Hepatic stellate cell (primary cell): ENCODE results near the gene GPA33.

ENCODE experiments used
- DNase-seq: peaks from one replicate; pipeline ENCODE4 v3.0.0; 2011; ENCODE audit warnings: low spot score

The GPA33 gene

GRCh38 chr1:167090314-167090942 is at the start of gene GPA33:
Gene GPA33 (minus strand): TSS chr1:167090377. CDS start chr1:167090287, 90 bp downstream.
- DNase-seq, result no peak

- DNase-seq, result no peak
Measured at GRCh38 chr1:167138703-167139102, 48.5 kb upstream of the GPA33 start.

- DNase-seq, result no peak
Measured at GRCh38 chr1:167137793-167138510, 47.8 kb upstream of the GPA33 start.

GRCh38 chr1:167137332-167137781 is 47.2 kb upstream of the GPA33 start:
- no peak for DNase-seq

GRCh38 chr1:167136806-167137205 is 46.6 kb upstream of the GPA33 start:
- DNase-seq, result no peak

- no peak for DNase-seq
Measured at GRCh38 chr1:167136191-167136614, 46.0 kb upstream of the GPA33 start.

GRCh38 chr1:167135281-167135840 is 45.2 kb upstream of the GPA33 start:
- no peak for DNase-seq

GRCh38 chr1:167132301-167133010 is 42.3 kb upstream of the GPA33 start:
- DNase-seq, result no peak

- DNase-seq, result no peak
Measured at GRCh38 chr1:167130829-167131510, 40.8 kb upstream of the GPA33 start.

GRCh38 chr1:167128261-167129227 is 38.4 kb upstream of the GPA33 start:
- DNase-seq, result no peak

GRCh38 chr1:167127661-167128060 is 37.5 kb upstream of the GPA33 start:
- no peak for DNase-seq

GRCh38 chr1:167127236-167127635 is 37.1 kb upstream of the GPA33 start:
- DNase-seq, result no peak

- no peak for DNase-seq
Measured at GRCh38 chr1:167126811-167127210, 36.6 kb upstream of the GPA33 start.

GRCh38 chr1:167126317-167126716 is 36.1 kb upstream of the GPA33 start:
- DNase-seq, result no peak

- DNase-seq, result no peak
Measured at GRCh38 chr1:167122568-167122967, 32.4 kb upstream of the GPA33 start.

GRCh38 chr1:167122121-167122480 is 31.9 kb upstream of the GPA33 start:
- DNase-seq, result no peak

- peak; percentile 13 for DNase-seq
Measured at GRCh38 chr1:167121375-167122120, 31.4 kb upstream of the GPA33 start.

GRCh38 chr1:167120899-167121298 is 30.7 kb upstream of the GPA33 start:
- DNase-seq, result no peak

GRCh38 chr1:167119696-167120095 is 29.5 kb upstream of the GPA33 start:
- no peak for DNase-seq

GRCh38 chr1:167118188-167118587 is 28.0 kb upstream of the GPA33 start:
- DNase-seq, result no peak
